ENCODE data around the gene GPM6B.

DNA sequence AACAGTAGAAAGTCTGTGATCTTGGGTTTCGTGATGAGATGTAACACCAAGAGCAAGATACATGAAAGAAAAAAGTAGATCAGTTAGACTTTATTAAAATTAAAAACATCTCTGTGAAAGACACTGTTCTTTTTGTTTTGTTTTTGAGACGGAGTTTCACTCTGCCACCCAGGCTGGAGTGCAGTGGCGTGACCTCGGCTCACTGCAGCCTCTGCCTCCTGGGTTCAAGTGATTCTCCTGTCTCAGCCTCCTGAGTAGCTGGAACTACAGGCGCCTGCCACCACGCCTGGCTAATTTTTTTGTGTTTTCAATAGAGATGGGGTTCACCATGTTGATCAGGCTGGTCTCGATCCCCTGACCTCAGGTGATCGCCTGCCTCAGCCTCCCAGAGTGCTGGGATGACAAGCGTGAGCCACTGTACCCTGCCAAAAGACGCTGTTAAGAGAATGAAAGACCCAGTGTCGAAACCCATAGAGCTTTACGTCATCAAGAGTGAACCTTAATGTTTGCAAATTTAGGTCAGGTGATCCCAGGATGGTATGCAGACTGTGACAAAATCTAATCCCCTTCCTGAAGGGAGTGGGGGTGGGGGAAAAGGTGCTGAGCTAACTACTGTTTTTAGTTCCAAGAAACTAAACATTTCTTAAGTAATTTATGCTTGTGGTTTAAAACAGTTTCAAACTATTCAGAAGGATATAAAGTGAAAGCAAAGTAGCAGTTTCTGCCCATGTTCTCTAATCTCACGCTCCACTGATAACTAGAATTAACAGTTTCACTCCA, 74.3 kb downstream of the GPM6B start:
- TF ChIP-seq MYC (IDR thresholded peaks at IDR 0.05; ENCODE audit: low read depth, low read length) (no peak), POLR2A (IDR thresholded peaks at IDR 0.05; ENCODE audit: extremely low read depth, insufficient read length) (no peak)
- TF ChIP-seq, protein P1, sequence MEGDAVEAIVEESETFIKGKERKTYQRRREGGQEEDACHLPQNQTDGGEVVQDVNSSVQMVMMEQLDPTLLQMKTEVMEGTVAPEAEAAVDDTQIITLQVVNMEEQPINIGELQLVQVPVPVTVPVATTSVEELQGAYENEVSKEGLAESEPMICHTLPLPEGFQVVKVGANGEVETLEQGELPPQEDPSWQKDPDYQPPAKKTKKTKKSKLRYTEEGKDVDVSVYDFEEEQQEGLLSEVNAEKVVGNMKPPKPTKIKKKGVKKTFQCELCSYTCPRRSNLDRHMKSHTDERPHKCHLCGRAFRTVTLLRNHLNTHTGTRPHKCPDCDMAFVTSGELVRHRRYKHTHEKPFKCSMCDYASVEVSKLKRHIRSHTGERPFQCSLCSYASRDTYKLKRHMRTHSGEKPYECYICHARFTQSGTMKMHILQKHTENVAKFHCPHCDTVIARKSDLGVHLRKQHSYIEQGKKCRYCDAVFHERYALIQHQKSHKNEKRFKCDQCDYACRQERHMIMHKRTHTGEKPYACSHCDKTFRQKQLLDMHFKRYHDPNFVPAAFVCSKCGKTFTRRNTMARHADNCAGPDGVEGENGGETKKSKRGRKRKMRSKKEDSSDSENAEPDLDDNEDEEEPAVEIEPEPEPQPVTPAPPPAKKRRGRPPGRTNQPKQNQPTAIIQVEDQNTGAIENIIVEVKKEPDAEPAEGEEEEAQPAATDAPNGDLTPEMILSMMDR (IDR thresholded peaks at IDR 0.05; ENCODE audit: low read depth, low read length): no peak
- TF ChIP-seq, protein P2, sequence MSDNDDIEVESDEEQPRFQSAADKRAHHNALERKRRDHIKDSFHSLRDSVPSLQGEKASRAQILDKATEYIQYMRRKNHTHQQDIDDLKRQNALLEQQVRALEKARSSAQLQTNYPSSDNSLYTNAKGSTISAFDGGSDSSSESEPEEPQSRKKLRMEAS (IDR thresholded peaks at IDR 0.05; ENCODE audit: low read depth, low read length): no peak

All from NB4 (cell line).